RWPE2 (cell line): ENCODE measurements around the gene FRG2C.

Experiments
- ATAC-seq: fragments of 200-7000 bp; cut with Tn5 transposase; 3 replicates; pipeline ENCODE4 v1.9.1; 2021; ENCODE audit warnings: low read depth
- DNase-seq: peaks from one replicate; pipeline ENCODE4 v3.0.0-alpha.2; 2020; ENCODE audit warnings: low spot score
- H3K27ac ChIP-seq: fragments of 450-650 bp; 2 replicates; pipeline ENCODE4 v1.5.1; 2017; ENCODE audit warnings: mild to moderate bottlenecking; ENCODE audit not compliant: poor library complexity, severe bottlenecking
- H3K27me3 ChIP-seq: fragments of 250-450 bp; sonication (Bioruptor Pico); 2 replicates; pipeline ENCODE4 v1.5.1; 2021; ENCODE audit warnings: mild to moderate bottlenecking, moderate library complexity; ENCODE audit not compliant: insufficient read depth, poor library complexity, severe bottlenecking
- H3K36me3 ChIP-seq: fragments of 250-450 bp; sonication (Bioruptor Pico); 2 replicates; pipeline ENCODE4 v1.5.1; 2020; ENCODE audit warnings: low read depth, mild to moderate bottlenecking, moderate library complexity
- H3K4me1 ChIP-seq: fragments of 250-450 bp; sonication (Bioruptor Pico); 2 replicates; pipeline ENCODE4 v1.5.1; 2021; ENCODE audit warnings: mild to moderate bottlenecking, moderate library complexity; ENCODE audit not compliant: insufficient read depth, poor library complexity, severe bottlenecking
- H3K4me3 ChIP-seq: fragments of 250-450 bp; sonication (Bioruptor Pico); 2 replicates; pipeline ENCODE4 v1.5.1; 2021; ENCODE audit warnings: mild to moderate bottlenecking, moderate library complexity; ENCODE audit not compliant: severe bottlenecking
- H3K9me3 ChIP-seq: fragments of 250-450 bp; sonication (Bioruptor Pico); 2 replicates; pipeline ENCODE4 v1.5.1; 2021; ENCODE audit warnings: mild to moderate bottlenecking, moderate library complexity; ENCODE audit not compliant: severe bottlenecking
- CTCF ChIP-seq: fragments of 450-650 bp; IDR thresholded peaks from one replicate; pipeline ENCODE4 v1.5.1; 2017; ENCODE audit warnings: mild to moderate bottlenecking, moderate library complexity; ENCODE audit not compliant: poor library complexity, severe bottlenecking

Gene FRG2C

GRCh38 chr3:75687323-75687722 is 23.2 kb downstream of the FRG2C start:
- ATAC-seq (no peak), DNase-seq (no peak)
- H3K4me1 ChIP-seq: no peaks in the 10 kb centered on the region
- no peak overlapping the region for H3K27ac ChIP-seq
- H3K27me3 ChIP-seq: no peaks in the 10 kb centered on the region
- no peaks in the 10 kb centered on the region for H3K9me3 ChIP-seq
- TF ChIP-seq CTCF: no peak
- no peak overlapping the region for H3K4me3 ChIP-seq
- no peaks in the 10 kb centered on the region for H3K36me3 ChIP-seq

GRCh38 chr3:75692061-75692460 is 27.9 kb downstream of the FRG2C start:
- H3K27me3 ChIP-seq: no peaks in the 10 kb centered on the region
- no peak overlapping the region for H3K27ac ChIP-seq
- no peaks in the 10 kb centered on the region for H3K4me1 ChIP-seq
- H3K36me3 ChIP-seq: no peaks in the 10 kb centered on the region
- H3K4me3 ChIP-seq: no peak overlapping the region
- no peaks in the 10 kb centered on the region for H3K9me3 ChIP-seq
- ATAC-seq (no peak), DNase-seq (no peak)
- TF ChIP-seq CTCF: no peak
